PC-3 (cell line): ENCODE data around the gene ATPAF1. TPM values are rescaled to one million over a fixed set of nuclear protein-coding genes. Genes with fewer than 3 reads are reported as not detected.

Source experiments
- ATAC-seq: fragments of 200-7000 bp; cut with Tn5 transposase; 2 replicates; pipeline ENCODE4 v1.9.1; 2020; ENCODE audit warnings: mild to moderate bottlenecking, moderate library complexity
- BruUV-seq: library from RNA; stranded (reverse); fragments of 400-500 nt; replicated peaks from 2 replicates; lab custom pipeline; 2021; lab: Mats Ljungman, UMichigan
- CTCF ChIA-PET: fragments of 300-600 bp; sonication (Branson Sonifier 250); formaldehyde crosslinking; loops from one replicate; lab custom pipeline; 2022; ENCODE audit warnings: antibody characterized with exemption; lab: Charles Lee
- POLR2A ChIA-PET: fragments of 300-600 bp; sonication (Branson Sonifier 250); formaldehyde crosslinking; loops from one replicate; lab custom pipeline; 2022; ENCODE audit warnings: antibody characterized with exemption; ENCODE audit not compliant: unreplicated experiment; lab: Charles Lee
- DNase-seq: peaks from one replicate; pipeline ENCODE4 v3.0.0-alpha.2; 2015
- H2AFZ ChIP-seq: fragments of 300-600 bp; sonication (generic); 2 replicates; pipeline ENCODE4 v1.6.0; 2016; ENCODE audit warnings: antibody characterized with exemption, low read length
- H3F3A ChIP-seq: fragments of 300-600 bp; sonication (generic); one replicate; pipeline ENCODE4 v1.6.0; 2017; ENCODE audit warnings: antibody characterized with exemption, low read length, control low read depth, mild to moderate bottlenecking; ENCODE audit not compliant: unreplicated experiment
- H3K27ac ChIP-seq: fragments of 300-600 bp; sonication (generic); 2 replicates; pipeline ENCODE4 v1.5.1; 2016; ENCODE audit warnings: mild to moderate bottlenecking, low read length
- H3K27me3 ChIP-seq: fragments of 300-600 bp; sonication (generic); 2 replicates; pipeline ENCODE4 v1.6.1; 2016; ENCODE audit warnings: low read length, mixed read lengths
- H3K36me3 ChIP-seq: fragments of 300-600 bp; sonication (generic); 2 replicates; pipeline ENCODE4 v1.6.1; 2016; ENCODE audit warnings: low read depth, mixed run types, low read length, mixed read lengths
- H3K4me1 ChIP-seq: fragments of 300-600 bp; sonication (generic); 2 replicates; pipeline ENCODE4 v1.5.1; 2016; ENCODE audit warnings: low read length; ENCODE audit not compliant: insufficient read depth
- H3K4me2 ChIP-seq: fragments of 300-600 bp; sonication (generic); 2 replicates; pipeline ENCODE4 v1.6.0; 2016; ENCODE audit warnings: low read length
- H3K4me3 ChIP-seq: fragments of 300-600 bp; sonication (generic); 2 replicates; pipeline ENCODE4 v1.5.1; 2016; ENCODE audit warnings: mild to moderate bottlenecking, low read length, mixed read lengths
- H3K79me2 ChIP-seq: fragments of 300-600 bp; sonication (generic); 2 replicates; pipeline ENCODE4 v1.6.1; 2017; ENCODE audit warnings: low read length, mixed read lengths
- H3K9ac ChIP-seq: fragments of 300-600 bp; sonication (generic); 2 replicates; pipeline ENCODE4 v1.6.0; 2016; ENCODE audit warnings: mild to moderate bottlenecking, low read length
- H3K9me2 ChIP-seq: fragments of 300-600 bp; sonication (generic); replicated peaks from 2 replicates; pipeline ENCODE4 v1.6.1; 2016; ENCODE audit warnings: mixed run types, low read length, mixed read lengths
- H3K9me3 ChIP-seq: fragments of 300-600 bp; sonication (generic); 2 replicates; pipeline ENCODE4 v1.6.1; 2016; ENCODE audit warnings: low read length, mixed read lengths
- H4K20me1 ChIP-seq: fragments of 300-600 bp; sonication (generic); 2 replicates; pipeline ENCODE4 v1.6.1; 2016; ENCODE audit warnings: low read length, mixed read lengths
- EZH2 ChIP-seq: fragments of 300-600 bp; sonication (generic); IDR thresholded peaks from one replicate; pipeline ENCODE4 v1.6.1; 2017; ENCODE audit warnings: antibody characterized with exemption, mild to moderate bottlenecking, low read length; ENCODE audit not compliant: unreplicated experiment
- EZH2phosphoT487 ChIP-seq: fragments of 300-600 bp; sonication (generic); IDR thresholded peaks from 2 replicates; pipeline ENCODE4 v1.6.1; 2018; ENCODE audit warnings: mild to moderate bottlenecking, antibody characterized with exemption, low read length, borderline replicate concordance
- intact Hi-C: fragments of 100-400 bp; cut with micrococcal nuclease; formaldehyde crosslinking; loops from 2 replicates; pipeline ENCODE4 v1.9.0; 2023
- total RNA-seq: library from RNA; depleted of rRNA; stranded (reverse); fragments of >200 nt; gene quantifications from 2 replicates; pipeline ENCODE4 v1.2.3, GENCODE V29; 2014
- TF ChIP-seq, protein P1 (sequence below): fragments of 300-600 bp; sonication (generic); conservative IDR thresholded peaks from 2 replicates; pipeline ENCODE4 v1.5.1; 2017; ENCODE audit warnings: antibody characterized with exemption, low read depth, mild to moderate bottlenecking, low read length

Gene ATPAF1
- total RNA-seq, 1 experiment from 2014 or later: 68.3 TPM

DNA sequence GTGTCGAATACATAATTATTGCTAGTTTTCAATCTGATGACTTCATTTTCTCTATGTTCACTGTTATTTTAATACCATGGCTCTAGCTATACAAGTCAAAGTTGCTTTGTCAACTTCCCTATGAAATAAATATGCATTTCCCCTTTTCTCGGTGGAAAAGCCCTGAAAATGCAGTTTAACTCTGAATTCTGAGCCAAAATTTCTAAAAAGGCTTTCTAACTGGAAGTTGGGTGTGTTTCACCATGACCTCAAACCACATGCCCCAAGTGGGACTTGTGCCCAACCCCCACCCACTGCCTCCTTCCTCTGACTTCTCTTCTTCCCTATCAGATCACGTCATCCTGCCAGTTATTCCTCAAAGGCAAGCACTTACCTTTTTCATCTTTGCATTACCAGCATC lies 73.0 kb downstream of the ATPAF1 start:
- no peaks in the 10 kb centered on the region for H4K20me1 ChIP-seq
- no peak overlapping the region for H3K9ac ChIP-seq
- H3K79me2 ChIP-seq: 0 out of 2 replicates have a peak, but pooled peaks cover 5% of the 10 kb centered on the region
- H3K4me2 ChIP-seq: no peak overlapping the region
- ATAC-seq (no peak), DNase-seq (no peak)
- BruUV-seq: no TSS peak
- peaks cover 25% of the 10 kb centered on the region; the same call in 1 of the 2 replicates for H3K36me3 ChIP-seq
- H2AFZ ChIP-seq: no peak overlapping the region
- H3K27me3 ChIP-seq: no peaks in the 10 kb centered on the region
- CTCF ChIA-PET: no interaction called here
- no peak overlapping the region for H3K27ac ChIP-seq
- intact Hi-C loops: no loop called here
- no peaks in the 10 kb centered on the region for H3K9me3 ChIP-seq
- POLR2A ChIA-PET: no interaction called here
- H3K4me1 ChIP-seq: no peaks in the 10 kb centered on the region
- TF ChIP-seq, protein P1, sequence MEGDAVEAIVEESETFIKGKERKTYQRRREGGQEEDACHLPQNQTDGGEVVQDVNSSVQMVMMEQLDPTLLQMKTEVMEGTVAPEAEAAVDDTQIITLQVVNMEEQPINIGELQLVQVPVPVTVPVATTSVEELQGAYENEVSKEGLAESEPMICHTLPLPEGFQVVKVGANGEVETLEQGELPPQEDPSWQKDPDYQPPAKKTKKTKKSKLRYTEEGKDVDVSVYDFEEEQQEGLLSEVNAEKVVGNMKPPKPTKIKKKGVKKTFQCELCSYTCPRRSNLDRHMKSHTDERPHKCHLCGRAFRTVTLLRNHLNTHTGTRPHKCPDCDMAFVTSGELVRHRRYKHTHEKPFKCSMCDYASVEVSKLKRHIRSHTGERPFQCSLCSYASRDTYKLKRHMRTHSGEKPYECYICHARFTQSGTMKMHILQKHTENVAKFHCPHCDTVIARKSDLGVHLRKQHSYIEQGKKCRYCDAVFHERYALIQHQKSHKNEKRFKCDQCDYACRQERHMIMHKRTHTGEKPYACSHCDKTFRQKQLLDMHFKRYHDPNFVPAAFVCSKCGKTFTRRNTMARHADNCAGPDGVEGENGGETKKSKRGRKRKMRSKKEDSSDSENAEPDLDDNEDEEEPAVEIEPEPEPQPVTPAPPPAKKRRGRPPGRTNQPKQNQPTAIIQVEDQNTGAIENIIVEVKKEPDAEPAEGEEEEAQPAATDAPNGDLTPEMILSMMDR: no peak
- TF ChIP-seq EZH2phosphoT487: no peak
- TF ChIP-seq EZH2: no peak
- H3F3A ChIP-seq: no peaks in the 10 kb centered on the region
- no peak overlapping the region for H3K4me3 ChIP-seq
- H3K9me2 ChIP-seq: no peaks in the 10 kb centered on the region

DNA sequence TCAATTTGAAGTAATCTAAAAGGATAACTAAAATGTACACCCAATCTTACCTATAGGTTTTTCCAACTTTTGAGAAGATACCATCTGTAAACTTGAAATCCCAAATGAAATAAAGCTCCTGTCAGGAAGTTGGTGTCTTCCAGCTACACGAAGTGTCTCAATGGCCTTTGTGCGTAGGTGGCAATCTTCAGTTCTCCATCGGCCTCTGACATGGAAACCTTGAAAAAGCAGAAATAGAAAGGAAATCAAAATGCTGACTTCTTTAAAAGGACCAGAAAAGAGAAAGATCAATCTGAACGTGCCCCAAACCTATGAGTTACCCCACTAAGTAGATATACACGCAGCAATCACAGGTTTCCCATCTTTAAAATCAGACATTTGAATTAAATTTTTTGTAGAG lies 74.1 kb downstream of the ATPAF1 start:
- no TSS peak for BruUV-seq
- ChIA-PET POLR2A (no interaction called here), CTCF (no interaction called here)

DNA sequence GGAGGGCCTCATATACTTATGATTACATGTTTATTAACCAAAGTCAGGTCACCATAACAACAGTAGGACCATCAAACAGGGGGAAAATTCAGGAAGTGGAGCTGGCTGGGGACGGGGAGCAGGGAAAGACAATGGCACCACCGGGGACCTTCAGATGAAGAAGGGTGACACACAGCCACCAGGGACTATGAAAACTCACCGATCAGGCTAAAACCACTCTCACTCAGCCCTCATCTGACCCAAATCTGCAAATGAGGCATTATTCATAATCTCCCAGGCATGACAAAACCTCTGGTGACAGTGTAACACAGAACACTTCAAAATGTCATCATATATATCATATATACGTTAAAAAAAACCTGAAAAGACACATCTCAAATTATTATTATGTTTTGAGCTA lies 75.3 kb downstream of the ATPAF1 start:
- Histone ChIP-seq H3K79me2 (no peaks in the 10 kb centered on the region), H3K4me3 (no peak overlapping the region), H3K9me2 (no peaks in the 10 kb centered on the region), H4K20me1 (no peaks in the 10 kb centered on the region), H3K9ac (no peak overlapping the region), H3K27me3 (no peaks in the 10 kb centered on the region), H3K9me3 (no peaks in the 10 kb centered on the region), H3F3A (no peaks in the 10 kb centered on the region), H3K36me3 (peaks cover 29% of the 10 kb centered on the region), H3K4me2 (no peak overlapping the region), H2AFZ (no peak overlapping the region), H3K4me1 (no peaks in the 10 kb centered on the region), H3K27ac (no peak overlapping the region)
- no TSS peak for BruUV-seq
- no peak for TF ChIP-seq EZH2phosphoT487
- TF ChIP-seq EZH2: no peak
- ChIA-PET POLR2A (no interaction called here), CTCF (no interaction called here)
- no peak for ATAC-seq
- no peak for DNase-seq
- intact Hi-C loops: no loop called here

More for the DNA sequence above, 74.1 kb downstream of the ATPAF1 start:
- no peak overlapping the region for H3K27ac ChIP-seq
- DNase-seq (no peak), ATAC-seq (no peak)
- no peaks in the 10 kb centered on the region for H3K79me2 ChIP-seq
- intact Hi-C loops: no loop called here
- H3F3A ChIP-seq: no peaks in the 10 kb centered on the region
- TF ChIP-seq, protein P1: no peak
- no peak for TF ChIP-seq EZH2
- TF ChIP-seq EZH2phosphoT487: no peak
- H3K36me3 ChIP-seq: peaks cover 27% of the 10 kb centered on the region; the same call in 1 of the 2 replicates
- no peak overlapping the region for H3K9ac ChIP-seq
- no peaks in the 10 kb centered on the region for H4K20me1 ChIP-seq
- no peak overlapping the region for H3K4me2 ChIP-seq
- H3K9me2 ChIP-seq: no peaks in the 10 kb centered on the region
- H3K4me3 ChIP-seq: no peak overlapping the region
- H3K9me3 ChIP-seq: no peaks in the 10 kb centered on the region
- no peaks in the 10 kb centered on the region for H3K27me3 ChIP-seq
- no peaks in the 10 kb centered on the region for H3K4me1 ChIP-seq
- no peak overlapping the region for H2AFZ ChIP-seq
